DOHH2 (cell line): ENCODE measurements around the gene KCNA5.

Source experiments
- H3F3A ChIP-seq: fragments of 200-600 bp; sonication (generic), shearing (Covaris generic); 2 replicates; pipeline ENCODE4 v1.6.0; 2016; ENCODE audit warnings: antibody characterized with exemption, mild to moderate bottlenecking; ENCODE audit not compliant: control insufficient read depth, insufficient read depth
- H3K27ac ChIP-seq: fragments of 200-600 bp; sonication (generic); 2 replicates; pipeline ENCODE4 v1.5.1; 2014; ENCODE audit warnings: low read depth, mild to moderate bottlenecking, low read length, moderate library complexity
- H3K27me3 ChIP-seq: fragments of 200-600 bp; sonication (generic); 2 replicates; pipeline ENCODE4 v1.6.1; 2014; ENCODE audit warnings: mild to moderate bottlenecking, low read length, mixed read lengths; ENCODE audit not compliant: control insufficient read depth
- H3K36me3 ChIP-seq: fragments of 200-600 bp; sonication (generic); 2 replicates; pipeline ENCODE4 v1.6.1; 2014; ENCODE audit warnings: mild to moderate bottlenecking, low read length, moderate library complexity, mixed read lengths; ENCODE audit not compliant: control insufficient read depth
- H3K4me1 ChIP-seq: fragments of 200-600 bp; sonication (generic); 2 replicates; pipeline ENCODE4 v1.6.1; 2014; ENCODE audit warnings: mild to moderate bottlenecking, low read length, mixed read lengths; ENCODE audit not compliant: control insufficient read depth
- H3K4me2 ChIP-seq: fragments of 200-600 bp; sonication (generic); 2 replicates; pipeline ENCODE4 v1.6.0; 2014; ENCODE audit warnings: mild to moderate bottlenecking, low read length, moderate library complexity
- H3K4me3 ChIP-seq: fragments of 200-600 bp; sonication (generic); 2 replicates; pipeline ENCODE4 v1.5.1; 2014; ENCODE audit warnings: mild to moderate bottlenecking, low read length, mixed read lengths
- H3K79me2 ChIP-seq: fragments of 200-600 bp; sonication (generic); 2 replicates; pipeline ENCODE4 v1.6.1; 2014; ENCODE audit warnings: mild to moderate bottlenecking, low read length, mixed read lengths; ENCODE audit not compliant: control insufficient read depth
- H3K9me2 ChIP-seq: fragments of 200-600 bp; sonication (generic); replicated peaks from 2 replicates; pipeline ENCODE4 v1.6.1; 2014; ENCODE audit warnings: mild to moderate bottlenecking, low read length, mixed read lengths; ENCODE audit not compliant: control insufficient read depth
- H3K9me3 ChIP-seq: fragments of 200-600 bp; sonication (generic); 2 replicates; pipeline ENCODE4 v1.6.1; 2014; ENCODE audit warnings: antibody characterized with exemption, low read length, mixed read lengths; ENCODE audit not compliant: control insufficient read depth, insufficient read depth
- H4K20me1 ChIP-seq: fragments of 200-600 bp; sonication (generic); 2 replicates; pipeline ENCODE4 v1.6.0; 2014; ENCODE audit warnings: low read depth, mild to moderate bottlenecking, antibody characterized with exemption, low read length, moderate library complexity; ENCODE audit not compliant: control insufficient read depth, insufficient read depth
- CTCF ChIP-seq: fragments of 200-600 bp; sonication (generic); IDR thresholded peaks from one replicate; pipeline ENCODE4 v1.5.1; 2014; ENCODE audit warnings: antibody characterized with exemption, mild to moderate bottlenecking, low read depth, low read length; ENCODE audit not compliant: poor library complexity, severe bottlenecking
- EZH2phosphoT487 ChIP-seq: fragments of 200-600 bp; sonication (generic); IDR thresholded peaks from 2 replicates; pipeline ENCODE4 v1.6.1; 2017; ENCODE audit warnings: borderline replicate concordance, mild to moderate bottlenecking, antibody characterized with exemption, low read length, moderate library complexity, mixed read lengths

The KCNA5 gene

GRCh38 chr12:5037795-5038357 is 5.8 kb upstream of the KCNA5 start:
- no peaks in the 10 kb centered on the region for H4K20me1 ChIP-seq
- H3K9me2 ChIP-seq: no peaks in the 10 kb centered on the region
- no peaks in the 10 kb centered on the region for H3K36me3 ChIP-seq
- no peak overlapping the region for H3K4me3 ChIP-seq
- H3K27me3 ChIP-seq: peaks cover 25% of the 10 kb centered on the region
- no peaks in the 10 kb centered on the region for H3K4me1 ChIP-seq
- H3K9me3 ChIP-seq: no peaks in the 10 kb centered on the region
- TF ChIP-seq CTCF: no peak
- TF ChIP-seq EZH2phosphoT487: no peak
- no peaks in the 10 kb centered on the region for H3F3A ChIP-seq
- no peak overlapping the region for H3K27ac ChIP-seq
- H3K79me2 ChIP-seq: no peaks in the 10 kb centered on the region
- no peak overlapping the region for H3K4me2 ChIP-seq

- Histone ChIP-seq H3K4me3 (no peak overlapping the region), H3K27ac (no peak overlapping the region), H3F3A (no peaks in the 10 kb centered on the region), H3K36me3 (no peaks in the 10 kb centered on the region), H3K9me3 (no peaks in the 10 kb centered on the region), H3K27me3 (peaks cover 25% of the 10 kb centered on the region), H3K9me2 (no peaks in the 10 kb centered on the region), H3K4me2 (no peak overlapping the region), H4K20me1 (no peaks in the 10 kb centered on the region), H3K79me2 (no peaks in the 10 kb centered on the region), H3K4me1 (no peaks in the 10 kb centered on the region)
- TF ChIP-seq EZH2phosphoT487 (no peak), CTCF (no peak)
These were observed 4.8 kb upstream of the KCNA5 start for GRCh38 chr12:5038781-5039311.

- Histone ChIP-seq H3F3A (no peaks in the 10 kb centered on the region), H3K79me2 (no peaks in the 10 kb centered on the region), H3K27ac (no peak overlapping the region), H3K36me3 (no peaks in the 10 kb centered on the region), H4K20me1 (no peaks in the 10 kb centered on the region), H3K4me2 (no peak overlapping the region), H3K9me2 (no peaks in the 10 kb centered on the region), H3K27me3 (peaks cover 25% of the 10 kb centered on the region), H3K4me3 (no peak overlapping the region), H3K9me3 (no peaks in the 10 kb centered on the region), H3K4me1 (no peaks in the 10 kb centered on the region)
- no peak for TF ChIP-seq CTCF
- no peak for TF ChIP-seq EZH2phosphoT487
These were observed 3.9 kb upstream of the KCNA5 start for GRCh38 chr12:5039815-5040214.
